GM10248 (cell line): ENCODE data around the gene SEPTIN14.
"Not testable (repeated sequence)": the region's sequence is repeated elsewhere in the genome, so short reads cannot be mapped to it uniquely, and the experiment has no call there.

Experiments used
- CTCF ChIA-PET: fragments of 300-600 bp; sonication (Branson Sonifier 250); formaldehyde crosslinking; extraction: SDS; loops from one replicate; lab custom pipeline; 2021; ENCODE audit warnings: antibody characterized with exemption; lab: Yijun Ruan, JAX
- POLR2A ChIA-PET: fragments of 350-650 bp; sonication (Branson Sonifier 250); formaldehyde crosslinking; extraction: SDS; loops from one replicate; lab custom pipeline; 2020; ENCODE audit warnings: antibody characterized with exemption; lab: Yijun Ruan, JAX
- DNase-seq: peaks from one replicate; pipeline ENCODE4 v3.0.0; 2012; ENCODE audit errors: extremely low spot score
- CTCF ChIP-seq: IDR thresholded peaks from 2 replicates; pipeline ENCODE4 v1.5.1; 2012; ENCODE audit warnings: mild to moderate bottlenecking, low read depth; ENCODE audit errors: extremely low read depth, missing control alignments, control extremely low read depth

SEPTIN14 gene

GRCh38 chr7:55884321-55884720, 21.8 kb upstream of the SEPTIN14 start:
- CTCF ChIA-PET = no interaction called here
- TF ChIP-seq CTCF = no peak
- POLR2A ChIA-PET = no interaction called here

GRCh38 chr7:55878691-55879090, 16.1 kb upstream of the SEPTIN14 start:
- CTCF ChIA-PET = no interaction called here
- POLR2A ChIA-PET = no interaction called here
- DNase-seq = no peak
- TF ChIP-seq CTCF = no peak

More at GRCh38 chr7:55884321-55884720, 21.8 kb upstream of the SEPTIN14 start:
- no peak for DNase-seq

- ChIA-PET POLR2A (no interaction called here), CTCF (interaction anchor here (1.3 kb wide), 1 partner anchor 87 kb away, joined by 3 read pairs; the partner anchor contains the start of gene NIPSNAP2)
- TF ChIP-seq CTCF = no peak
- no peak for DNase-seq
Measured at GRCh38 chr7:55877308-55877707, 14.8 kb upstream of the SEPTIN14 start.

GRCh38 chr7:55873765-55874164, 11.2 kb upstream of the SEPTIN14 start:
- ChIA-PET POLR2A (no interaction called here), CTCF (no interaction called here)
- TF ChIP-seq CTCF = no peak
- no peak for DNase-seq

GRCh38 chr7:55871932-55872485, 9.5 kb upstream of the SEPTIN14 start:
- no peak for TF ChIP-seq CTCF
- ChIA-PET POLR2A (no interaction called here), CTCF (no interaction called here)
- DNase-seq = no peak

GRCh38 chr7:55868989-55869388, 6.4 kb upstream of the SEPTIN14 start:
- POLR2A ChIA-PET, CTCF ChIA-PET, DNase-seq: not testable (repeated sequence)

- DNase-seq, POLR2A ChIA-PET, CTCF ChIA-PET: not testable (repeated sequence)
Measured at GRCh38 chr7:55845164-55845563, 17.4 kb downstream of the SEPTIN14 start.

- no peak for TF ChIP-seq CTCF
- POLR2A ChIA-PET = no interaction called here
- DNase-seq = no peak
- CTCF ChIA-PET = no interaction called here
Measured at GRCh38 chr7:55838595-55838994, 24.0 kb downstream of the SEPTIN14 start.
